ENCODE results near the gene KASH5.

The KASH5 gene

DNA sequence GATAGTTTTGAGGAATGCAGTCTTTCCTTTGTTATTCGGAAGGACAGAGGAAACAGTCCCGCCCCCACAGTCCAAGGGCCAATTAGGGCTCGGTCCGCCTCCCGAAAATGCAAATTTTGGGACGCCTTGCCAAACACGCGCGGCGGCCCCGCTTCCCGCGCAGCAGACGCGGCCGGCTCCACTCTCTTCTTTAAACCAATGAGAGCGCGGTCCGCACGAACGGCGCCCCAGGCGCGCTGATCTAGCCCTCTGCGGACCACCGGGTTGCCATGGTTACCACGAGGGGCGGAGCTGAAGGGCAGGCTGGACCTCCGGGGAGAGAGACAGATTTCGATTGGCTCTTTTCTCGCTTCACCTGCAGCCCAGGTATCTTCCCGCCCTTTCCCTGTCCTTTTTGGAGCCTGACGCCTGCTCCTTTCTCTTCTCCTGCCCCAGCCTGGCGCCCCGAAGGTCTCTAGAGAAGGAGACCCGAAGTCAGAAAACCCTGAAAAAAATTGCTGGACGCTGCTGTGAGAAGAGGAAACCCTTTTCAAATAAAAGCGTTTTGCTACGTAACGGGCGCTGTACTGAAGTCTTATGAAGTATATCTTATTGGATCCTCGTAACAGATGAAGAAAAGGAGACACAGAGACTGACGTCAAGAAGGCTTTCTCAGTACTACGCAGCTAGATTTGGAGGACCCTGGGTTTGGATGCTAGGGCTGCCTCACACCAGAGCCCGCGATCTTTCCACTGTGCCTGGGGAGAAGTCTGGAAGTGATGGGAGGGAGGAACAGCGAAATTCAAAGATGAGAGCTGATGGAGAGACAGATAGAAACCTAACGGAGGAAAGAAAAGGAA lies 33.2 kb downstream of the KASH5 start:
- peak in 2 of 3 donors; percentile 34 to 46 for DNase-seq (ENCODE audit: low read depth in 3 of 3)

GRCh38 chr19:49421878-49422202 lies 33.8 kb downstream of the KASH5 start:
- no peak for DNase-seq (ENCODE audit: low read depth in 3 of 3)

- peak in 1 of 3 donors; percentile 47 for DNase-seq (ENCODE audit: low read depth in 3 of 3)
These were observed 34.5 kb downstream of the KASH5 start for GRCh38 chr19:49422407-49423070.

GRCh38 chr19:49423071-49423984 lies 35.3 kb downstream of the KASH5 start, which contains the start of gene PTH2:
TSS of gene PTH2 (minus strand) at chr19:49423441. CDS start at chr19:49423339, 102 bp downstream.
- DNase-seq (ENCODE audit: low read depth in 3 of 3): no peak

- DNase-seq (ENCODE audit: low read depth in 3 of 3): no peak
These were observed 35.9 kb downstream of the KASH5 start for GRCh38 chr19:49423985-49424303.

GRCh38 chr19:49425178-49425577 lies 37.1 kb downstream of the KASH5 start, which contains the start of gene GFY:
TSS of gene GFY (plus strand) at chr19:49425388. CDS start at chr19:49426431, 1,043 bp downstream.
- DNase-seq (ENCODE audit: low read depth in 3 of 3): no peak

- peak in 1 of 3 donors; percentile 49 for DNase-seq (ENCODE audit: low read depth in 3 of 3)
These were observed 38.0 kb downstream of the KASH5 start for GRCh38 chr19:49425922-49426592.

GRCh38 chr19:49427339-49427738 lies 39.3 kb downstream of the KASH5 start:
- no peak for DNase-seq (ENCODE audit: low read depth in 3 of 3)

DNA sequence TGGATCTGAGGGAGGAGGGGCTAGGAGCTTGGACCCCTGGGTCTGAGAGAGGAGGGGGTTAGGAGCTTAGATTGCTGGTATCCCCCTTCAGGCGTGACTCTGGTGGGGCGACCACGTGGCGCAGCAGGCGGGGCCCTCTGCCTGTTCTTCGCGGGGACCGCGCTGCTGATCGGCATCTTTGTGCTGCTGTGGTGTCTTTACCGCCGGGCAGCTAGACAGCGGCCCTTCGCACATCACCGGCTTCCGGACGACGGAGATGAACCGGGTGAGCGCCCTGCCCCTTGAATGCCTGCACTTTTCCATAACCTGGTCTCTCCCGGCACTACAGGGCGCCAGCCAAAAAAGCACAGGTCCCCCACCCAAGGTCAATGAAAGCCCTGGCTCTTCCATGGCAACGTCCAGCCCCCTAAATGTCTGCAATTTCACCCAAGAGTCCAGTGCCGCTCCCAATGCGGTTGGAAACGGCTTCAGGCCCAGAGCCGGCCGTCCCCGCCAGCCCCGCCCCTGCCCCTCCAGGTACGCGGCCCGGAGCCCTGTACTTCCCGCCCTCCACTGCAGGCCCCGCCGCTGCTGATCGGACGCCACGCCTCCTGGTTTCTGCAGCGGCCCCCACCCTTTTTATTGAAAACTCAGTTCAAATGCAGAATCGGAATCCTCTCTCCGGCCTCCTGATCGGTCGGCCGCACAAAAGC lies 40.0 kb downstream of the KASH5 start:
- no peak for DNase-seq (ENCODE audit: low read depth in 3 of 3)

DNA sequence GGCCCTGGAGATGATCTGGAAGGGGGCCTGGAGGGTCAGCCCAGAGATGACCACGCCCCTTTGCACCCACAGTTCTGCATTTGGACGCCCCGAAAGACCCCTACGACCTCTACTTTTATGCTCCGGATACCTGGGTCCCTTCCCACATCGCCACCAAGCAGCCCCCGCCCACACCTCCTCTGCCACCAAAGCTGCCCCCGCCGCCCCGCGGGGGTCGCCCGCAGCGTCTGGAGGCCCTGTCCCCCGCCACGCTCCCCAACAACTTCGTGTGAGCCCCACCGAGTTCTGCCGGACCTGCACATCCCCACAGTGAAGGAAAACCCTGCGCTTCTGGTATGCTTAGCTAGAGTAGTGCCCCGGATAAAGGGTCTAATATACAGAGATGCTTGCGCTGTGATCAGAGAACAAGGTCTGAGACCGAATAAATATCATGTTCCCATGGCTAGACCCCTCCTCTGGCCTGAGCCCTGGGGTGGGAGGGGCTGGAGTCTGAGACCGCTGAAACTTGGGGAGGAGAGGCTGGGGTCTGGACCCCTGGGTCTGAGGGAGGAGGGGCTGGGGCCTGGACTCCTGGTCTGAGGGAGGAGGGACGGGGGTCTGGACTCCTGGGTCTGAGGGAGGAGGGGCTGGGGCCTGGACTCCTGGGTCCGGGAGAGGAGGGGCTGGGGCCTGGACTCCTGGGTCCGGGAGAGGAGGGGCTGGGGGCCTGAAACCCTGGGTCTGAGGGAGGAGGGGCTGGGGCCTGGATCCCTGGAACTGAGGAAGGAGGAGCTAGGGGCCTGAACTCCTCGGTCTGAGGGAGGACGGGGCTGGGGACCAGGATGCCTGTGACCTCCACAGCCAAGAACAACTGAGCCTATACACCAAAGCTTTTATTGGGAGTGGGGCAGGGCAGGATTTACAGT lies 40.8 kb downstream of the KASH5 start:
- DNase-seq (ENCODE audit: low read depth in 3 of 3): no peak

DNA sequence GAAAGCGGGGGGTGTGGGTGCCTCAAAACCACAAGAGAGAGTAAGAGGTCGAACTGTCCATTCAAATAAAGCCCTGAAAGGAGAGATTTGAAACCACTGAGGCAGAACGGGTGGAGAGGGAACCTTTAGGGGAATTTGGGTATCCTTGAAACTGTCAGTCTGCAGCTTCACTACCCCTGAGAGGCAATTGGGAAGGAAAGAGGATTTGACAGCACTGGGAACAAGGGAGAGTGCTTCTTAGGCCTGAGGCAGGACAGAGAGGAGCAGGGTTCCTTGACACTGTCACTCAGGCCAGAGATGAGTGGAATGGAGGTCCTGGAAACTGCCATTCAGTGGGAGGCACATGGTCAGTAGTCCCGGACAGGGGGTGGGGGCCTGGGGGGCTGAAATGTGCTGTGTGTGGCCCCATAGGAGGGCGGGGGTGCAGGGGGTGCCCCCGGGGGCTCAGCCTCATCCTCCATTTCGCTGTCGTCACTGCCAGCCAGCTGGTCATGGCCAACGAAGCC lies 42.2 kb downstream of the KASH5 start:
- DNase-seq (ENCODE audit: low read depth in 3 of 3): no peak

DNA sequence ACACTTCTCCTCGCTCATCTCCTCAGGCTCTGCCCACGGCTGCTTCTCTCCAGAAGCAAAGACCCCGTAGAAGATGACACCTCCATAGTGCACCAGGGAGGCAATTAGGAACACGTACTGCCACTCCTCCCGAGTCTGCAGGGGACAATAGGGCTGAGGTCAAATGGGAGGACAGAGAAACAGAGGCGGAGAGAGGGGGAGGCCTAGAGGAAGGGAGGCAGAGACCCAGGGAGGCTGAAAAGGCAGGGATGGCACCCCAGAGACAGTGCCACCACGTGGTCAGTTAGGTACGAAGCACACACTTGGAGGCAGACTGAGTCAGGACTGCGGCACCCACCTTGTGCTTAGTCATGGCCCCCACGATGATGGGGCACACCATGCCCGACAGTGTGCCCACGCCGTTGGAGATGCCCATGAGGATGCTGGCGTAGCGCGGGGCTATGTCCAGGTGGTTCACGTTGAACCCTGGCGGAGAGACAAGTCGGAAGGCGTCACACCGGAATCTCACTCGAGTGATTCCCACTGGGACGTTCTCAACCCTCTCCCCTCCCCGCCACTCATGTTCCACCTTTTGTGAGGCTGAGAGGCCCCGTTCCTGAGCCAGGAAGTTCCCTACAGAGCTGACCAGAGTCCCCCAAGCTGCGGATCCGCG lies 42.8 kb downstream of the KASH5 start:
- no peak for DNase-seq (ENCODE audit: low read depth in 3 of 3)

DNA sequence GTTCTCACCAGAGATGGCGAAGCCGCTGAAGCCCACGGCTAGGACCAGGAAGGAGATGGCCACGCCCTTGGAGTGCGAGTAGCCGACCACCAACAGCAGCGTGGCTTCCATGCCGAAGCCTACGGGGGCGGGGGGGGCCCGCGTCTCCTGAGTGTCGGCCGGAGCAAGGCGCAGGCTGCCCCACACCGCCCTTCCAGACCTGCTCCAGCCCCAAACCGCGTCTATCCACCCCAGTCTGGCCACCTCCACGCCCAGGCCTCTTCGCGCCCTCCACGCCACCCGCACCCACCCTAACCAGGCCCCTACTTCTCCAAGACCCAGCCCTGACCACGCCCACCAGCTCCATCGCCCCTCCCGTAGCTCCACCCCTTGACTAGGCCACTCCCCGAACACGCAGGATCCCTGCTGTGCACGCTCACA lies 43.3 kb downstream of the KASH5 start:
- no peak for DNase-seq (ENCODE audit: low read depth in 3 of 3)

GRCh38 chr19:49432141-49433073 lies 44.4 kb downstream of the KASH5 start:
- no peak for DNase-seq (ENCODE audit: low read depth in 3 of 3)

GRCh38 chr19:49433240-49433901 lies 45.3 kb downstream of the KASH5 start:
- no peak for DNase-seq (ENCODE audit: low read depth in 3 of 3)

GRCh38 chr19:49434907-49435583 lies 47.0 kb downstream of the KASH5 start:
- DNase-seq (ENCODE audit: low read depth in 3 of 3): no peak

DNA sequence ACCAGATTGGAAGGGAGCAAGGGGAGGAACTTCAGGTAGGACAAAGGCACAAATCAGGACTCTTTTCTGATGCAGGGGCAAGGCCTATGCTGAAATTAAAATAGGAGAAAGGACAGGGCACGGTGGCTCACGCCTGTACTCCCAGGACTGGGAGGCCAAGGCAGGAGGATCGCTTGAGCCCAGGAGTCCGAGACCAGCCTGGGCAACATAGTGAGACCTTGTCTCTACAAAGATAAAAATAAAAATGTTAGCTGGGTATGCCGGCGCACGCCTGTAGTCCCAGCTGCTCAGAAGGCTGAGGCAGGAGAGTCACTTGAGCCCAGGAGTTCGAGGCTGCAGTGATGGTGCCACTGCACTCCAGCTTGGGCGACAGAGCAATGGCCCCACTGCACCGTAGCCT lies 47.6 kb downstream of the KASH5 start:
- no peak for DNase-seq (ENCODE audit: low read depth in 3 of 3)
